ENCODE data around the gene ME1. TPM values are rescaled to one million over a fixed set of nuclear protein-coding genes. Genes with fewer than 3 reads are reported as not detected.

Gene ME1
- total RNA-seq, 1 donor from 2014 or later = 22.3 TPM

- no peak overlapping the region for H3K4me3 ChIP-seq
- H3K27me3 ChIP-seq (ENCODE audit: low read depth) = no peaks in the 10 kb centered on the region
- intact Hi-C loops (cut with micrococcal nuclease) = no loop called here
- H3K9me3 ChIP-seq (replicated peaks) = no peaks in the 10 kb centered on the region
- DNase-seq = no peak
- peaks cover 78% of the 10 kb centered on the region for H3K36me3 ChIP-seq
- no peak for TF ChIP-seq CTCF (IDR thresholded peaks at IDR 0.05; ENCODE audit: borderline replicate concordance)
- peaks cover 15% of the 10 kb centered on the region for H3K4me1 ChIP-seq
- no peak overlapping the region for H3K27ac ChIP-seq (replicated peaks)
Measured at GRCh38 chr6:83180426-83180950, 250.4 kb downstream of the ME1 start.

DNA sequence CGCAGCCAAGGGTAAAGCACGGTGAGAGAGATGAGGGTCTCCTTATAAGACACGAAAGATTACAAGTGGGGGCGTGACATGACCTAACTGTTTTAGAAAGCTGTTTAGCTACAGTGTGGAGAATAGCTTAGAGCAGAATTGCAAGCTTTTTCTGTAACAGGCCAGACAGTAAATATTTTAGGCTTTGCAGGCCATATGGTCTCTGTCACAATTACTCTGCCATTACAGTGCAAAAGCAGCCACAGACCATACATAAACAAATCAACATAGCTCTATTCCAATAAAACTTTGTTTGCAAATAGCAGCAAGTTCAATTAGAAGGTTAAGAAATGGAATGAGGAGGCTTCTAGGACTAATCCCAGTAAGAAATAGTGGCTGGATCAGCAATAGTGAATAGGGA, 254.6 kb downstream of the ME1 start:
- intact Hi-C loops (cut with micrococcal nuclease) = no loop called here
- no peak for TF ChIP-seq CTCF (IDR thresholded peaks at IDR 0.05; ENCODE audit: borderline replicate concordance)
- DNase-seq = no peak
- no peak overlapping the region for H3K4me3 ChIP-seq
- H3K9me3 ChIP-seq (replicated peaks) = no peaks in the 10 kb centered on the region
- H3K27ac ChIP-seq (replicated peaks) = no peak overlapping the region
- peaks cover 5% of the 10 kb centered on the region for H3K4me1 ChIP-seq
- peaks cover 97% of the 10 kb centered on the region for H3K36me3 ChIP-seq
- no peaks in the 10 kb centered on the region for H3K27me3 ChIP-seq (ENCODE audit: low read depth)

DNA sequence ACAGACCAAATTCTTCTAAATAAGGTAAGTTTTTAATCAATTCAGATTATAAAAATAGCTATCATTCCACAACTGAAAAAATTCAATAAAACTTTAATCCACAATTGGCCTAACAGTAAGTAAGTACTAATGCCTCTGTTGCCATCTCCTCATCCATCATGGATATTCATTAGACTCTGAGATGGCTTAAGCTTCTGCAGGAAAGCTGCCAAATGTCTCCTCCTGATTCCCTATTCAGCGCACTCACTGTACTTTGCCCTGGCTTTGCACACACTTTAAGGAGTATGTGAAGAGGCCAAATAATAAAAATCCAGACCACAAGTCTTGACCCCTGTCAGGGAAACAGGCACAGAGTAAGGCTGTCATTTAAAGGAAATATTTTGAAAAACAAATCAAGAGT, 261.3 kb downstream of the ME1 start:
- Histone ChIP-seq H3K27me3 (ENCODE audit: low read depth) (no peaks in the 10 kb centered on the region), H3K4me1 (no peaks in the 10 kb centered on the region), H3K27ac (replicated peaks) (no peak overlapping the region), H3K4me3 (no peak overlapping the region), H3K36me3 (peaks cover 100% of the 10 kb centered on the region), H3K9me3 (replicated peaks) (no peaks in the 10 kb centered on the region)
- DNase-seq = no peak
- no peak for TF ChIP-seq CTCF (IDR thresholded peaks at IDR 0.05; ENCODE audit: borderline replicate concordance)
- intact Hi-C loops (cut with micrococcal nuclease) = no loop called here

DNA sequence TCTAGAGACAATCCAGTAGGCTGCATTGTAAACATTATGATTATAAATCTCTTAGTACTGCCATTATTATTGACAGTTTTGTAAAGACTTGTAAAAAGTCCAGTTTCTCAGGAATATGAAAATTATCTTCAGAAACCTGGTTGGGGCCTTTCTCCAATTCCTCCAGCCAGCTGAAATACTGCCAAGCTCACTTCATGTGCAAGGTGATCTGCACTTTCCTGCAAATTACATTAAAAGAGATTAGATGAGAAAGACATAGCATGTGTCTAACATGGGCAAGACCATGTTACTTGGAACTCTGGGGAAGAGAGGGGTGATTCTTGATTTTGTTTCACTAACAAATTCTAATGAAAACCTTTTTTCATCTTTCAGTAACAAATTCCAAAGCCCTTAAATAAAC, 261.7 kb downstream of the ME1 start:
- intact Hi-C loops (cut with micrococcal nuclease) = no loop called here
- no peaks in the 10 kb centered on the region for H3K4me1 ChIP-seq
- TF ChIP-seq CTCF (IDR thresholded peaks at IDR 0.05; ENCODE audit: borderline replicate concordance) = no peak
- no peaks in the 10 kb centered on the region for H3K9me3 ChIP-seq (replicated peaks)
- H3K4me3 ChIP-seq = no peak overlapping the region
- H3K27me3 ChIP-seq (ENCODE audit: low read depth) = no peaks in the 10 kb centered on the region
- H3K36me3 ChIP-seq = peaks cover 100% of the 10 kb centered on the region
- no peak for DNase-seq
- H3K27ac ChIP-seq (replicated peaks) = no peak overlapping the region

DNA sequence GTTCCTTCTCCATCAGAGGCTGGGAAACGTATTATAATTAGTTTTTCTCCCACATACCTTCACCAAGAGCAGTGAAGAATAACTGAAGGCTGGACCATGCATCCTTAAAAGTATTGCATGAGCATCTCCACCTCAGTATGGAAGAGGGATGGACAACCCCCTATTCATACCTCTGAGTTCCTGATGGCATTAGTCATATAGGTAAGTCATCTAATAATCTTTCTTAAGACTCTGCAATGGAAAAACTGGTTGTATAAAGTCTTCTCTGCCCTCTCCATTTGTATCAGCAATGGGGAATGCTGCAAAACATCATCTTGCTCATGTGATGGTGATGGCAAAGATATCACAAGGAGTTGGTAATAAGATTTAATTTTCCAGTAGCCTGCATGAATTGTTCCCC, 262.3 kb downstream of the ME1 start:
- TF ChIP-seq CTCF (IDR thresholded peaks at IDR 0.05; ENCODE audit: borderline replicate concordance) = no peak
- intact Hi-C loops (cut with micrococcal nuclease) = no loop called here
- Histone ChIP-seq H3K9me3 (replicated peaks) (no peaks in the 10 kb centered on the region), H3K4me3 (no peak overlapping the region), H3K4me1 (no peaks in the 10 kb centered on the region), H3K27me3 (ENCODE audit: low read depth) (no peaks in the 10 kb centered on the region), H3K36me3 (peaks cover 100% of the 10 kb centered on the region), H3K27ac (replicated peaks) (no peak overlapping the region)
- DNase-seq = no peak
